ENCODE results near the gene GATA2.

Gene GATA2

GRCh38 chr3:128466840-128467541 is 26.0 kb downstream of the GATA2 start, which contains the start of gene DNAJB8:
TSS of gene DNAJB8 (minus strand) at chr3:128466890. CDS start at chr3:128463245, 3,645 bp downstream.
- TF ChIP-seq GLIS3 (CRISPR knock-in tag; IDR thresholded peaks at IDR 0.05) (no peak), ESRRG (CRISPR knock-in tag; IDR thresholded peaks at IDR 0.05) (no peak), BACH2 (CRISPR knock-in tag; IDR thresholded peaks at IDR 0.05; ENCODE audit: borderline replicate concordance) (no peak), OSR1 (CRISPR knock-in tag; IDR thresholded peaks at IDR 0.05) (no peak), TOX (CRISPR knock-in tag; IDR thresholded peaks at IDR 0.05; ENCODE audit: borderline replicate concordance) (no peak), ZNF8 (CRISPR knock-in tag; IDR thresholded peaks at IDR 0.05) (no peak), RARB (CRISPR knock-in tag; IDR thresholded peaks at IDR 0.05) (no peak), ZNF565 (CRISPR knock-in tag; conservative IDR thresholded peaks at IDR 0.05; ENCODE audit: low read depth) (no peak), ZC3H10 (CRISPR knock-in tag; IDR thresholded peaks at IDR 0.05) (no peak), SNAI2 (CRISPR knock-in tag; IDR thresholded peaks at IDR 0.05) (no peak), CSRNP3 (CRISPR knock-in tag; IDR thresholded peaks at IDR 0.05) (no peak), TSHZ2 (CRISPR knock-in tag; IDR thresholded peaks at IDR 0.05) (no peak)
- ATAC-seq, result no peak

- TF ChIP-seq PATZ1 (CRISPR knock-in tag; IDR thresholded peaks at IDR 0.05; ENCODE audit: borderline replicate concordance) (no peak), ZC3H10 (CRISPR knock-in tag; IDR thresholded peaks at IDR 0.05) (no peak), RARB (CRISPR knock-in tag; IDR thresholded peaks at IDR 0.05) (no peak), OSR1 (CRISPR knock-in tag; IDR thresholded peaks at IDR 0.05) (no peak)
- ATAC-seq, result no peak
Measured at GRCh38 chr3:128464702-128465101, 28.3 kb downstream of the GATA2 start.

GRCh38 chr3:128464188-128464587 is 28.8 kb downstream of the GATA2 start:
- ATAC-seq, result no peak
- TF ChIP-seq CREB5 (CRISPR knock-in tag; IDR thresholded peaks at IDR 0.05; ENCODE audit: low read depth), result no peak
- TF ChIP-seq POU6F1 (CRISPR knock-in tag; IDR thresholded peaks at IDR 0.05; ENCODE audit: borderline replicate concordance, low read depth), result no peak
- no peak for TF ChIP-seq TCF4 (CRISPR knock-in tag; IDR thresholded peaks at IDR 0.05; ENCODE audit: borderline replicate concordance)
- TF ChIP-seq RARB (CRISPR knock-in tag; IDR thresholded peaks at IDR 0.05), result no peak
- TF ChIP-seq ZNF8 (CRISPR knock-in tag; IDR thresholded peaks at IDR 0.05), result no peak
- no peak for TF ChIP-seq ZC3H10 (CRISPR knock-in tag; IDR thresholded peaks at IDR 0.05)
- TF ChIP-seq BACH2 (CRISPR knock-in tag; IDR thresholded peaks at IDR 0.05; ENCODE audit: borderline replicate concordance), result no peak
- no peak for TF ChIP-seq PATZ1 (CRISPR knock-in tag; IDR thresholded peaks at IDR 0.05; ENCODE audit: borderline replicate concordance)
- no peak for TF ChIP-seq PPARA (CRISPR knock-in tag; IDR thresholded peaks at IDR 0.05; ENCODE audit: borderline replicate concordance)
- TF ChIP-seq TOX (CRISPR knock-in tag; IDR thresholded peaks at IDR 0.05; ENCODE audit: borderline replicate concordance), result no peak
- no peak for TF ChIP-seq ZNF70 (CRISPR knock-in tag; IDR thresholded peaks at IDR 0.05)

All from SK-N-SH treated with all-trans-retinoic acid at 6 μM for 48 hours (cell line).